Activated CD8-positive, alpha-beta memory T cell treated with anti-CD3 and anti-CD28 coated beads for 1 hour (primary cell): ENCODE measurements around the gene SNRPA.
"Not testable (repeated sequence)": the region's sequence is repeated elsewhere in the genome, so short reads cannot be mapped to it uniquely, and the experiment has no call there.

ENCODE experiments used
- DNase-seq, 2 donors: peaks; one replicate each; pipeline ENCODE4 v3.0.0-alpha.2; 2020; ENCODE audit warnings: low read depth in 1 of 2; ENCODE audit errors: extremely low read depth in 1 of 2

SNRPA gene

GRCh38 chr19:40719414-40719894 is 31.5 kb upstream of the SNRPA start:
- no peak for DNase-seq

GRCh38 chr19:40721140-40721486 is 29.9 kb upstream of the SNRPA start:
- no peak for DNase-seq

- DNase-seq: no peak
Observed at GRCh38 chr19:40721936-40722661, 28.9 kb upstream of the SNRPA start.

- no peak for DNase-seq
Observed at GRCh38 chr19:40723661-40724254, 27.2 kb upstream of the SNRPA start.

GRCh38 chr19:40724315-40724714 is 26.7 kb upstream of the SNRPA start:
- no peak for DNase-seq

GRCh38 chr19:40724855-40725254 is 26.1 kb upstream of the SNRPA start:
- no peak for DNase-seq

GRCh38 chr19:40726279-40726678 is 24.7 kb upstream of the SNRPA start:
- no peak for DNase-seq

GRCh38 chr19:40730065-40730464 is 20.9 kb upstream of the SNRPA start:
- not testable (repeated sequence) for DNase-seq

GRCh38 chr19:40732304-40732703 is 18.7 kb upstream of the SNRPA start:
- DNase-seq: not testable (repeated sequence)

- no peak for DNase-seq
Observed at GRCh38 chr19:40733149-40733548, 17.9 kb upstream of the SNRPA start.

- DNase-seq: no peak
Observed at GRCh38 chr19:40735013-40735771, 15.8 kb upstream of the SNRPA start.

- DNase-seq: no peak
Observed at GRCh38 chr19:40736661-40737060, 14.3 kb upstream of the SNRPA start.

- no peak for DNase-seq
Observed at GRCh38 chr19:40737102-40737644, 13.8 kb upstream of the SNRPA start.

- DNase-seq: no peak
Observed at GRCh38 chr19:40739030-40739839, 11.8 kb upstream of the SNRPA start.

GRCh38 chr19:40739871-40740703 is 10.9 kb upstream of the SNRPA start:
- DNase-seq: no peak

- no peak for DNase-seq
Observed at GRCh38 chr19:40740747-40741146, 10.3 kb upstream of the SNRPA start.

- DNase-seq: no peak
Observed at GRCh38 chr19:40741527-40742390, 9.2 kb upstream of the SNRPA start.

- DNase-seq: no peak
Observed at GRCh38 chr19:40742477-40742876, 8.5 kb upstream of the SNRPA start.

- DNase-seq: no peak
Observed at GRCh38 chr19:40742886-40743285, 8.1 kb upstream of the SNRPA start.
